ENCODE measurements around the gene HBQ1.
A peak's percentile ranks its signal among the peaks of the same experiment; 100 is the strongest.
"Not testable (repeated sequence)": the region's sequence is repeated elsewhere in the genome, so short reads cannot be mapped to it uniquely, and the experiment has no call there.

Gene HBQ1

GRCh38 chr16:153550-154216 is 26.6 kb upstream of the HBQ1 start:
- TF ChIP-seq POLR2A (IDR thresholded peaks at IDR 0.05; ENCODE audit: low read length), result peak; percentile 0
- not testable (repeated sequence) for DNase-seq

- TF ChIP-seq POLR2A (IDR thresholded peaks at IDR 0.05; ENCODE audit: low read length), result peak; percentile 1
- no peak for TF ChIP-seq GATA1 (IDR thresholded peaks at IDR 0.05; ENCODE audit: low read depth, low read length)
- DNase-seq, result peak; percentile 70 to 71
Measured at GRCh38 chr16:154217-155030, 25.8 kb upstream of the HBQ1 start.

GRCh38 chr16:155031-155398 is 25.2 kb upstream of the HBQ1 start:
- no peak for TF ChIP-seq POLR2A (IDR thresholded peaks at IDR 0.05; ENCODE audit: low read length)
- no peak for TF ChIP-seq GATA1 (IDR thresholded peaks at IDR 0.05; ENCODE audit: low read depth, low read length)
- peak in 1 of 2 experiments; percentile 41 for DNase-seq

GRCh38 chr16:159136-159849 is 21.0 kb upstream of the HBQ1 start:
- TF ChIP-seq GATA1 (IDR thresholded peaks at IDR 0.05; ENCODE audit: low read depth, low read length), result no peak
- no peak for DNase-seq

- DNase-seq, result not testable (repeated sequence)
Measured at GRCh38 chr16:160242-160641, 20.0 kb upstream of the HBQ1 start.

GRCh38 chr16:160691-161190 is 19.5 kb upstream of the HBQ1 start:
- TF ChIP-seq POLR2A (IDR thresholded peaks at IDR 0.05; ENCODE audit: low read length) (no peak), GATA1 (IDR thresholded peaks at IDR 0.05; ENCODE audit: low read depth, low read length) (no peak)
- no peak for DNase-seq

GRCh38 chr16:162271-162991 is 17.8 kb upstream of the HBQ1 start:
- DNase-seq, result no peak
- no peak for TF ChIP-seq POLR2A (IDR thresholded peaks at IDR 0.05; ENCODE audit: low read length)
- TF ChIP-seq GATA1 (IDR thresholded peaks at IDR 0.05; ENCODE audit: low read depth, low read length), result no peak

GRCh38 chr16:163139-163538 is 17.1 kb upstream of the HBQ1 start:
- not testable (repeated sequence) for DNase-seq

- DNase-seq, result peak in 1 of 2 experiments; percentile 34
Measured at GRCh38 chr16:163696-164095, 16.6 kb upstream of the HBQ1 start.

- DNase-seq, result not testable (repeated sequence)
Measured at GRCh38 chr16:164134-164823, 16.0 kb upstream of the HBQ1 start.

- peak; percentile 69 to 76 for DNase-seq
Measured at GRCh38 chr16:164827-165538, 15.3 kb upstream of the HBQ1 start.

GRCh38 chr16:165539-166374 is 14.5 kb upstream of the HBQ1 start, which contains the start of gene HBM:
TSS of gene HBM (plus strand) at chr16:165978. CDS start at chr16:165998, 20 bp downstream.
- DNase-seq, result peak; percentile 90 to 91
- TF ChIP-seq POLR2A (IDR thresholded peaks at IDR 0.05; ENCODE audit: low read length), result peak; percentile 85
- peak; percentile 23 for TF ChIP-seq GATA1 (IDR thresholded peaks at IDR 0.05; ENCODE audit: low read depth, low read length)

More at GRCh38 chr16:164827-165538, 15.3 kb upstream of the HBQ1 start:
- TF ChIP-seq POLR2A (IDR thresholded peaks at IDR 0.05; ENCODE audit: low read length) (no peak), GATA1 (IDR thresholded peaks at IDR 0.05; ENCODE audit: low read depth, low read length) (no peak)

Data from erythroblast (primary cell).